Neural progenitor cell (in vitro differentiated cells): ENCODE data around the gene SUB1.

Experiments used
- CTCF ChIP-seq: fragments of 200-600 bp; sonication (generic); IDR thresholded peaks from 2 replicates; pipeline ENCODE4 v1.5.1; 2017; ENCODE audit warnings: antibody characterized with exemption, mild to moderate bottlenecking
- EZH2phosphoT487 ChIP-seq: fragments of 200-600 bp; sonication (generic); IDR thresholded peaks from 2 replicates; pipeline ENCODE4 v1.6.1; 2017; ENCODE audit warnings: antibody characterized with exemption

- no peak for TF ChIP-seq CTCF
- no peak for TF ChIP-seq EZH2phosphoT487
Observed at GRCh38 chr5:32645246-32645645, 59.9 kb downstream of the SUB1 start.
